Activated CD8-positive, alpha-beta memory T cell treated with anti-CD3 and anti-CD28 coated beads, Interleukin-2, amount 50 U/mL, for 4 hours (primary cell): ENCODE measurements around the gene ARNT2.

Experiments used
- DNase-seq: peaks from one replicate; pipeline ENCODE4 v3.0.0-alpha.2; 2020

The ARNT2 gene

DNA sequence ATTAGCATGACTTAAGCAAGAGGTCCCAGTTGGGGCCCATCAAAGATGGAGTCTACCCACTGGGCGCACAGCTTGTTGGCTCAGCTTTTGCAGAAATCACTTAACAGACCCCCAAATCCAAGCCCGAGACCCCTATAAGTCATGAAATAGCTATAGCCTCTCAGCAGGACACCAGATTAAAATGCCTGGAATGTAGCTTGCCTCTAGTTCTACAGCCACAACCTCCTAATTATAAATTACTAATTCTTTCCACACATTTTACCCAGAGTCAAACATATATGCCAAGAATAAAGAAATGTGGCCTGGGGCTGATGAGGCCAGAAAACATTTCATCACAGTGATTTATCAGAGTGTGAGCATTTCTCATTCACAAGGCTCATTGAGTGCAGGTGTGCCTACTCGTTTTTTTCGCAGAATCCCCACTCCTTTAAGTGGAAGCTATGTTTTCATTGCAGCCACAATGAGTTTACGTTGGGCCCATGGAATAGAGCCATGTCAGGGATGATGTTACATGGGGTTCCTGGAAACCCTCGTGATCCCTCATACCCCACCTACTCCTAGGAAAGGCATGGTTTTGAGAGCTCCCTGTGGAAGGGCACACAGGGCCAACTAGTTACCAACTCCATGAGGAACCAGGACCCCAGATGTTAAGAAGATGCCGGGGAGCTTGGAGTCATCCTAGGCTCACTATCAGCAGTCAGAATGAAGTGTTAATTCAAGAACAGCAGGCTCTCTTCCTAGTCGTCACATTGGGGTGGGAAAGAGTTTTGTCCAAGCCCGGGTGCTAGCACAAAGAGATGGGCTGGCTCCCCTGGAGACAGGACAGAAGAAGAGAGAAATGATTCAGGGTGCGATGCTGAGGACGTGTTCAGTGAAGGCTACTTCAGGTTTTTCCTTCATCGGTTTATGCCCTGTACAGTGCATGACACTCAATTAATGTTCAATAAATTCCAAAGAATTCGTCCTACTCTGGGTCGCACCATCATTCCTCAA is 200.7 kb downstream of the ARNT2 start:
- no peak for DNase-seq

DNA sequence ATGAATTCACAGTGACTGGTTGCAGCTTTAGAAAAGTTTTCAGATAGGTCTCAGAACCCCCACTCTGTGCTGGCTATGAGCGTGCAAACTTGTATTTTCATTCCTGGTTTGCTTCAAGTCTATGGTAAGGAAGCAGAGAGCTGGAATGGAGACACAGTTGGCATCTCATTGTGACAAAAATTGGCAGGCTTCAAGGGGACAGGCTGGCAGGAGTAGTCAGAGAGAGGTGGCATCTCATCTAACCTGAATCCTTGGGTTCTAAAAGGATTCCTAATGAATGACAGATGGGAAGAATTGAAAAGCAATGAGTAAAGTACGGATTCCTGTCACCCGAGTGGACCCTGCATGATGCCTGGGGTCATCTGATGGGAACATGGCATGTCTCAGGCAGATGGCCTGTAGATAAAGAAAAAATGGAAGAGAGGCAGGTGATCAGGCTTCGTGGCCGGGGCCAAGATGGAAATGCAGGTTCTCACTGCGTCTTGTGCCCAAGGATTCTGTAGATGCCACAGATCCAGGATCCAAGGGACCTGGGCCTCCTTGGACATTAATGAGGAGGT is 201.5 kb downstream of the ARNT2 start:
- no peak for DNase-seq

DNA sequence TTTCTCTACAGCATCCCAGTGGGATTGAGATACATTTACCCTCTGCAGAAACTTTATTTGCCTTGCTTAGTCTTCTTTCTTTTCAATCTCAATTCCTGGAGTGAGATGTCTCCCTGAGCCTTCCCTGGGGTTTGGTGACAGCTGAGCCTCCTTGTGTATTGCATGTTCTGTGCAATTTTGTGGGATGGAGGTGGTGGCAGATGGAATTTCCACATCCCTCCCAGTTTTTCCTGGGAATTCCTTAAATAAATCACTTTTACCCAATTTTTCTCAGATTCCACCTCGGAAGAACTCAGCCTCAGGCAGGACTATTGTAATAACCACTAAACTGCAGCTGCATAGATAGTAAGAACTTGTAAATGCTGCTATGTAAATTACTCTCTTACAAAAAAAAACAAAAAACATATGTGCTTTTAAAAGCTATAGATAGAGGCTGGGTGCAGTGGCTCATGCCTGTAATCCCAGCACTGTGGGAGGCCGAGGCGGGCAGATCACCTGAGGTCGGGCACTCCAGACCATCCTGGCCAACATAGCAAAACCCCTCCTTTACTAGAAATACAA is 202.4 kb downstream of the ARNT2 start:
- no peak for DNase-seq

GRCh38 chr15:80607287-80607980 is 203.3 kb downstream of the ARNT2 start:
- no peak for DNase-seq

DNA sequence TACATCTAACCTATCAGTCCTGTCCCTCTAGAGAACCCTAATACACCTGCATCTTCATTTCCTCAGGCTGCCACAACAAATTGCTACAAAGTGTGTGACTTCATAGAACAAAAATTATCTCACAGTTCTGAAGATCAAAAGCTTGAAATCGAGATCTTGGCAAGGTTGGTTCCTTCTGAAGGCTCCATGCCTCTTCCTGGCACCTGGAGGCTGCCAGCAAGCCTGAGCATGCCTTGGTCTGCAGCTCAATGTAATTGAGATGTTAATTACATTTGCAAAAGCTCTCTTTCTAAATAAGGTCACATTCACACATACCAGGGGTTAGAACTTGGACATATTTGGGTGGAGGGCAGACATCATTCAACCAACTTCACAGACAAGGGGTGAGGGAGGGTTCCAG is 204.5 kb downstream of the ARNT2 start:
- no peak for DNase-seq

- DNase-seq, result no peak
Measured at GRCh38 chr15:80609091-80609490, 204.9 kb downstream of the ARNT2 start.

DNA sequence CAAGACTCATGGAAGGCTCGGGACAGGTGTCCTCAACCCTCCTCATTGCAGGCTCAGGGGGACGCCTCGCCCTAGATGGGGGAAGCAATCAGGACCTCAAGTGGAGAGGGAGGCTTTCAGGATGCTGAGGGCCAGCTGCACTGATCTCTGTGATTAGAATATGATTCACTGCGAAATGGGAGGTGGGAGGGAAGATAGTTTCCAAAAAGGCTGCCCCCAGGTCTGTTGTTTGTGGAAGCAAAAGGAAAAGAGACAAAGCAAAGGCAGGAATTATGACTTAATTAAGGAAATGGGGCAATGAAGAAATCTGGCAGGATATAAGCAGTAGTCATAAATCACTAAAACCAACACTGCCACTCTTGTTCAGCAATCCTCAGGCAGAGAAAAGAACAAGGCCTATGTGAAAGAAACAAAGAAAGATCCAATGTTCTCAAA is 205.3 kb downstream of the ARNT2 start:
- DNase-seq, result no peak

- no peak for DNase-seq
Measured at GRCh38 chr15:80611543-80612080, 207.4 kb downstream of the ARNT2 start.

DNA sequence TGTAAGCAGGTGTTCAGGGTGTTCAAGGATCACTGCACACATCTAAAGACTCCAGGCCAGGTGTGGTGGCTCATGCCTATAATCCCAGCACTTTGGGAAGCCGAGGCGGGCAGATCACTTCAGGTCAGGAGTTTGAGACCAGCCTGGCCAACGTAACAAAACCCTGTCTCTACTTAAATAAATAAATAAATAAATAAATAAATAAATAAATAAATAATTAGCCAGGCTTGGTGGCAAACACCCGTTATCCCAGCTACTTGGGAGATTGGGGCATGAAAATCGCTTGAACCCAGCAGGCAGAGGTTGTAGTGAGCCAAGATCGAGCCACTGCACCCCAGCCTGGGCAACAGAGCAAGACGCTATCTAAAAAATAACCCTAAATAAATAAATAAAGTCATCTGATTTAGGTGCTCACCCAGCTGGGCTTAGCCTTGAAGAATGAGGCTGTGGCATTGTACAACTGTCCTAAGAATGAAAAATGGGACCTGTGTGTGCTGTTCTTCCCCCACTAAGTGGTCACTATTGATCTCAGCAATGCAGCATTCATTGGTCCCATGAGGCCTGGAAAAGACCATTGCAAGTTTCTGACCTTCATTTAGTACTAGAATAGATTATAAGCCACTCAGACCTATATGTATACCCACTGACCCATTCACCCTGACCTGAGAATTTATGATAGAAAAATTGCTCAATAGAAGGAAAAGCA is 208.1 kb downstream of the ARNT2 start:
- DNase-seq, result no peak

DNA sequence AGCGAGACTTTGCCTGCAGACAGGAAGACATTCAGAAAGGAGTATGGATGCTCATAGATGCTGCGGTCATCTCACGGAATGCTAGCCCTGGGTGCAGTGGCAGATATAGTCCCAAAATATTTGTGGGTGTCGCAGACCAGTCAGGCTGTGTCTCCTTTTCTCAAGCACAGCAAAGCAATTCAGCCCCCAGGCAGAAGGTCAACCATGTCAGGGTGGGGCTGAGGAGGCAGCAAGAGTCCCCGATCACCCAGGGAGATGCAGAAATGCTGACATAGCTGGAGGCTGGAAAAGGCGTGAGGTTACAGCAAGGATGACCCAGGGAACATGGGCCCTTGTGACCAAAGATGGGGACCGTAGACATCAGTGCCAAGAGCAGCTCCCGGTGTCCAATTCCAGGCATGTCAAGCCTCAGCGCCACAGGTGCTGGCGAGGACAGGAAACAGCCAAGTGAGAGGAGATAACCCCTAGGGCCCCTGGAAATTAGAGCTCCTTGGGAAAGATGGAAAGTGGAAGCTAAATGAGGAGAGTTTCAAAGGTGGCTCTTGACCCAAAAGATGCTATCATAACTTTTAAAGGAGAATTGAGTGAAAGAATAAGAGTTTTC is 209.7 kb downstream of the ARNT2 start:
- DNase-seq, result no peak

- no peak for DNase-seq
Measured at GRCh38 chr15:80614711-80615360, 210.7 kb downstream of the ARNT2 start.

- no peak for DNase-seq
Measured at GRCh38 chr15:80615361-80615736, 211.2 kb downstream of the ARNT2 start.

DNA sequence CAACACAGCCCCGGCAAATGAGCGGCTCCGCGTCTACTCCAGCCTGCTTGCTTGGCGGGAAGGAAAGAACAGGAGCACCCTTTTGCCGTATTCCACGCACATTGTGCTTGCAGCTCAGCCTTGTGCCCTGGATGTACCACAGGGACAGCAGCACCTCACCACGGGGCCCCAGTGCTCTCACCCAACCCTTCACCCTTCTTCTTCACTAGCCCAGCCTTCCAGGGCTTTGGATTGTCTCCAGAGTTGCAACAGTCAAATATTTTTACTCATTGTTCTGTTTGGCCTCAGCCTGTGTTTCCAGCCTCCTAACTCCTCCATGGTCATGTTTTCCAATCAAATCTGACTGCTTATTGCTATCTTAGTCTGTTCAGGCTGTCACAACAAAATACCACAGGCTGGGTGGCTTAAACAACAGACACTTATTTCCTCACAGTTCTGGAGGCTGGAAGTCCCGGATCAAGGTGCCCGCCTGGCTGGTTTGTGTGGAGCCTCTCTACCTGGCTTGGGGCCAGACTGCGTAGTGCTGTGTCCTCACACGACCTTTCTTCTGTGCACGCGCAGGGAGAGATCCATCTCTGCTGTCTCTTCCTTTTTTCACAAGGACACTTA is 211.7 kb downstream of the ARNT2 start:
- DNase-seq, result no peak

DNA sequence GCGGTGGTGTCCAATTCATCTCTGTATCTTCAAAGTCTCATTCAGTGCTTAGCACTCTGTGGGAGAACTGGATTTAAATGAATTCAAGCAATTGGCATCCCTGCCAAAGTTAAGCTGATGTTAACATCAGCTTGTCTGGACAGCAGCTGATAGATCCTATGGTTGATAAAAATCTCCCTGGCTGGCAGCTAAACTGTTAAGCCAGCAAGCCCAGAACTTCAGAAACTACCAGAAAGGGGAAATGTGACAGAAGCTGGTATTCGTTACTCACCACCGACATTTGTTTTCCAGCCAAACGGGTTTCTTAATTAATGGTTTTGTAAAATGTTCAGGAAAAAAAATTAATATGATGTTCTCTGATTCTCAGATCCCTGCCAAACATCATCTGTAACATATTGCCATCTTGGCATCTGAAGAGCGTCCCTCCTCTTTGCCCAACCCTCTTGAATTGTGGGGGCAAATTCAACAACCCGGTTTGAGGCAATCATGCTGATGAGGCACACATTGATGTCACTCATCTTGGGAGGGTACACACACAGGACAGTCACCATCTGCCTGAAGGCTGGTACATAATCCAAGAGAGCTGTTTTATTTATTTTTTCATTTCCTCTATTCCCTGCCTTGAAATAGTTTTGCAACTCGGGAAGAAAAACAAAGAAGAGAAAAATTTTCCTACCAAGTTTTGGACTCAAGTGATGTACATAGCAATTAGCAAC is 214.7 kb downstream of the ARNT2 start:
- no peak for DNase-seq

DNA sequence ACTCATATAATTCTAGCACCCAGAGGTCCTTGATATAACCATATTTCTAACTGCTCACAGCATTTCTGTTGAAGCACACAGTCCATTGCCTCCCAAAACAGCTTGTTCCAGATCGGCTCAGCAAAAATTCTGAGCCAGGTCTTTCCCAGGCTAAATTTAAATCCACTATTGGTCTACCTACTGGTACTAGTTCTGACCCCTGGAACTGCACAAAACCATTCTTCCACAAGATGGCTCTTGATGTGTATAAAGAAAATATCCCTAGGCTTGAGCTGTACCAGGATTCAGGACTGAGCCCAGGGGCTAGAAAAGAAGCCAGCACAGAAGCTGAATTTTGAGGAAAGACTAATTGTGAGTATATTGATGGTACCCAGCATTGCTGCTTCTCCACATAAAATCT is 215.5 kb downstream of the ARNT2 start:
- DNase-seq, result no peak

DNA sequence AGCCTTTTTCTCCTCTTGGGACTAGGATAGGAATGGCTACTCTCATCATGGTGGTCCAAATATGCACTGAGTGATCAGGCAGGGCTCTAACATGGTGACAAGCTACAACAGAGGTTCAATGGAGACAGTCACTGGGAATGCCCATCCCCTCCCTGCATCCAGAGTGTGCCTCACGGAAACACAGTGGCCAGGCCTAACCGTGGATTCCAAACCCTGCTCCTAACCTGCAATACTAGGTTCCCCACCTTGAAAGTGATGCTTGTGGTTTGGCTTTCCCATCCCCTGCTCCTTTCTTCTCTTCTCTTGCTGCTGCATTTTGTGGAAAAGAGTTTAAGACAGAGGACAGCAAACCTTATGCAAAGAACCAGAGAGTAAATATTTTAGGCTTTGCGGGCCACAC is 216.0 kb downstream of the ARNT2 start:
- DNase-seq, result no peak

DNA sequence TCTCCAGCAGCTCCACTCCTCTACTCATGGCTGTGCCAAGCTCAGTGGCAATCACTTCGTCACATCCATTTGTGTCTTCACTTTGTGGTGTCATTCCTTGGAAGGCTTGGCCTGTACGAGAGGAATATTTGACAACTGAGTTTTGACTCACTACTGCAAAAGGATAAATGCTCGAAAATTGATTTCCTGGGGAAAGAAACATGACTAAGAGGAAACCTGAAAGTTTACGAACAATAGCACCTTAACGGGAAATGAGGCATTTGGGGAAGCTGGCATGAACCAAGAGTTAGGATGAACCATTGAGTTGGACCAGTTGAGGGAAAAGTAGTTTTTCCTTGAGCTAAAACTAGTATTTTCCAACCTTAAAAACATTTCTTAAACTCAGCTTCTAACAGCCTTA is 216.7 kb downstream of the ARNT2 start:
- no peak for DNase-seq

DNA sequence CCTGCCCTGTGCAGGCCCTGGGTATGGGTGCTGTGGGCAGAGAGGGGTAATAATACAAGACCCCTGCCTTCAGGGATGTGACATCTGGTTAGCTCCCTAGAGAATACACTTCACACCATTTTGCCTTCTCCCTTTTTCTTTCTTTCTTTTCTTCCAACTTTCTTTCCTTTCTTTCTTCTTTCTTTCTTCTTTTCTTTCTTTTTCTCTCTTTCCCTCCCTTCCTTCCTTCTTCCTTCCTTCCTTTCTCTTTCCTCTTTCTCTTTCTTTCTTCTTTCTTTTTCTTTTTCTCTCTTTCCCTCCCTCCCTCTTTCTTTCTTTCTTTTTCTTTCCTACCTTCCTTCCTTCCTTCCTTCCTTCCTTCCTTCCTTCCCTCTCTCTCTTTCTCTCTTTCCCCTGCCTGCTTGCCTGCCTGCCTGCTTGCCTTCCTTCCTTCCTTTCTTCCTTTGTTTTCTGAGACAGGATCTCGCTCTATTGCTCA is 222.5 kb downstream of the ARNT2 start:
- no peak for DNase-seq

GRCh38 chr15:80629355-80629754 is 225.2 kb downstream of the ARNT2 start:
- no peak for DNase-seq

DNA sequence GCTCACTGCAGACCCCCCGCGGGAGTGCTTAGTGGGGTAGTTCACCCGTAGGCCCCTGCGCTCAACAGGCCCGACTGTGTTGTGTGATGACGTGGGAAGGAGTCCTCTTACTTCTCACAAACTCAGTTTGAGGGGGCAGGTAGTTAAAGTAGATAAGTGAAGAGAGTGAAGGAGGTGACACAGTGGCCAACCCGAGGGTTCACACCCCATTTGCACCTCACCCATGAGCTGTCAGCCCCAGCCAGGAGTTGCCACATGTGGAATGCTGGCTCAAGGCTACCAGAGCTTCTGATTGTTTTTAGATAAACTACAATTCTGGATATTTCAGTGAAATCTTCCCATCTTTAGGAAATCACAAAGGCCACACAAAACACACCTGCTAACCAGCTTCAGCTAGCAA is 226.8 kb downstream of the ARNT2 start:
- no peak for DNase-seq
